Measurements from ENCODE around the gene HCFC2. TPM values are rescaled to one million over a fixed set of nuclear protein-coding genes. Genes with fewer than 3 reads are reported as not detected.
A peak's percentile ranks its signal among the peaks of the same experiment; 100 is the strongest.

Gene HCFC2
- total RNA-seq, 2 experiments from 2014 or later = 8.3 to 8.6 TPM

- POLR2A ChIA-PET = no interaction called here
- no peak overlapping the region for H3K4me3 Mint-ChIP-seq
- no peak overlapping the region for H3K27ac Mint-ChIP-seq
- H3K9me3 Mint-ChIP-seq = no peaks in the 10 kb centered on the region
- peaks cover 2% of the 10 kb centered on the region for H3K4me1 Mint-ChIP-seq (ENCODE audit: low read depth)
- intact Hi-C loops (cut with micrococcal nuclease) = no loop called here
- peaks cover 10% of the 10 kb centered on the region for H3K36me3 Mint-ChIP-seq (ENCODE audit: low read depth)
- DNase-seq (no peak), ATAC-seq (no peak)
- CTCF ChIA-PET = interaction anchor here (1.2 kb wide), 1 partner anchor 13 kb away, joined by 8 read pairs; no protein-coding TSS in a partner anchor
- no peak for TF ChIP-seq CTCF (IDR thresholded peaks at IDR 0.05)
- H3K27me3 Mint-ChIP-seq = no peaks in the 10 kb centered on the region
Measured at GRCh38 chr12:104095289-104095688, 31.0 kb downstream of the HCFC2 start.

GRCh38 chr12:104097954-104098353 lies 33.6 kb downstream of the HCFC2 start:
- H3K4me1 Mint-ChIP-seq (ENCODE audit: low read depth) = peaks cover 2% of the 10 kb centered on the region
- ChIA-PET CTCF (interaction anchor here (0.8 to 4.6 kb wide), 6 partner anchors 10 to 40 kb away, joined by 3 to 38 read pairs (median 6); no protein-coding TSS in a partner anchor), POLR2A (no interaction called here)
- intact Hi-C loops (cut with micrococcal nuclease) = no loop called here
- ATAC-seq = no peak
- no peak for DNase-seq
- no peak for TF ChIP-seq CTCF (IDR thresholded peaks at IDR 0.05)
- H3K27ac Mint-ChIP-seq = no peak overlapping the region
- H3K36me3 Mint-ChIP-seq (ENCODE audit: low read depth) = peaks cover 10% of the 10 kb centered on the region
- H3K27me3 Mint-ChIP-seq = no peaks in the 10 kb centered on the region
- no peaks in the 10 kb centered on the region for H3K9me3 Mint-ChIP-seq
- no peak overlapping the region for H3K4me3 Mint-ChIP-seq

GRCh38 chr12:104105461-104105860 lies 41.1 kb downstream of the HCFC2 start:
- intact Hi-C loops (cut with micrococcal nuclease) = no loop called here
- Mint-ChIP-seq H3K4me3 (no peak overlapping the region), H3K9me3 (no peaks in the 10 kb centered on the region), H3K36me3 (ENCODE audit: low read depth) (no peaks in the 10 kb centered on the region), H3K27me3 (no peaks in the 10 kb centered on the region), H3K4me1 (ENCODE audit: low read depth) (peaks cover 7% of the 10 kb centered on the region), H3K27ac (no peak overlapping the region)
- ChIA-PET POLR2A (no interaction called here), CTCF (interaction anchor here (5.9 kb wide), 1 partner anchor 47 kb away, joined by 27 read pairs; no protein-coding TSS in a partner anchor)
- DNase-seq = no peak
- no peak for TF ChIP-seq CTCF (IDR thresholded peaks at IDR 0.05)
- ATAC-seq = no peak

GRCh38 chr12:104106965-104107364 lies 42.6 kb downstream of the HCFC2 start:
- POLR2A ChIA-PET = no interaction called here
- CTCF ChIA-PET = interaction anchor here (0.6 to 3.5 kb wide), 6 partner anchors 22 to 228 kb away, joined by 3 to 105 read pairs (median 21); partner anchors contain the start of gene HCFC2
- intact Hi-C loops (cut with micrococcal nuclease) = no loop called here
- Mint-ChIP-seq H3K4me3 (no peak overlapping the region), H3K9me3 (no peaks in the 10 kb centered on the region), H3K27ac (no peak overlapping the region), H3K27me3 (no peaks in the 10 kb centered on the region), H3K4me1 (ENCODE audit: low read depth) (peaks cover 11% of the 10 kb centered on the region), H3K36me3 (ENCODE audit: low read depth) (no peaks in the 10 kb centered on the region)
- ATAC-seq (no peak), DNase-seq (no peak)
- TF ChIP-seq CTCF (IDR thresholded peaks at IDR 0.05) = no peak

GRCh38 chr12:104108755-104109445 lies 44.6 kb downstream of the HCFC2 start:
- CTCF ChIA-PET = interaction anchor here (0.6 to 3.5 kb wide), 70 partner anchors 8 to 338 kb away, joined by 3 to 105 read pairs (median 5); partner anchors contain the start of genes GLT8D2, HCFC2 and TDG
- POLR2A ChIA-PET = interaction anchor here (1.5 kb wide), 2 partner anchors 29 to 179 kb away, joined by 3 to 6 read pairs; partner anchors contain the start of genes HSP90B1 and NFYB
- Mint-ChIP-seq H3K27ac (peak overlapping the region; percentile 18), H3K9me3 (no peaks in the 10 kb centered on the region), H3K36me3 (ENCODE audit: low read depth) (no peaks in the 10 kb centered on the region), H3K4me1 (ENCODE audit: low read depth) (peaks cover 11% of the 10 kb centered on the region), H3K4me3 (peak overlapping the region; percentile 6), H3K27me3 (no peaks in the 10 kb centered on the region)
- ATAC-seq (peak; percentile 97), DNase-seq (peak; percentile 98)
- TF ChIP-seq CTCF (IDR thresholded peaks at IDR 0.05) = peak; percentile 82
- intact Hi-C loops (cut with micrococcal nuclease) = loop anchor here (2.0 kb wide), 2 partner anchors 52 to 230 kb away; no protein-coding TSS in a partner anchor
